Vagina (tissue), 2 donors: ENCODE data around the gene PAQR5. TPM values are rescaled to one million over a fixed set of nuclear protein-coding genes. Genes with fewer than 3 reads are reported as not detected.

Experiments used
- DNase-seq, 2 donors: peaks; one replicate each; pipeline ENCODE4 v3.0.0-alpha.2; 2017; ENCODE audit errors: extremely low spot score in 2 of 2
- H3K27ac ChIP-seq: fragments of 200-600 bp; sonication (generic); one replicate; pipeline ENCODE4 v1.5.1; 2019
- H3K27me3 ChIP-seq: fragments of 200-600 bp; sonication (generic); one replicate; pipeline ENCODE4 v1.5.1; 2019
- H3K36me3 ChIP-seq, 2 donors: fragments of 200-600 bp; sonication (generic); one replicate each; pipeline ENCODE4 v1.5.1; 2017 to 2019
- H3K4me1 ChIP-seq: fragments of 200-600 bp; sonication (generic); one replicate; pipeline ENCODE4 v1.5.1; 2019
- H3K4me3 ChIP-seq, 2 donors: fragments of 200-600 bp; sonication (generic); 1 replicate in 1 of 2; 2 replicates in 1 of 2; pipeline ENCODE4 v1.5.1; 2016 to 2019
- H3K9me3 ChIP-seq: fragments of 200-600 bp; sonication (generic); one replicate; pipeline ENCODE4 v1.5.1; 2019
- CTCF ChIP-seq, 3 experiments: fragments of 450-650 bp in 2 of 3; fragments of 200-600 bp in 1 of 3; sonication (generic) in 1 of 3; IDR thresholded peaks; one replicate each; pipeline ENCODE4 v1.5.1; 2017 to 2019; ENCODE audit warnings: antibody characterized with exemption in 3 of 3, mild to moderate bottlenecking in 2 of 3, moderate library complexity in 2 of 3
- POLR2A ChIP-seq, 2 donors: fragments of 450-650 bp; IDR thresholded peaks; one replicate each; pipeline ENCODE4 v1.6.1; 2017; ENCODE audit warnings: antibody characterized with exemption in 2 of 2, mild to moderate bottlenecking in 2 of 2, moderate library complexity in 2 of 2
- POLR2AphosphoS5 ChIP-seq, 2 donors: sonication (generic); formaldehyde crosslinking; IDR thresholded peaks; one replicate each; pipeline ENCODE4 v1.9.0; 2017; ENCODE audit warnings: antibody characterized with exemption in 2 of 2, mild to moderate bottlenecking in 2 of 2, low read depth in 1 of 2; ENCODE audit not compliant: insufficient read depth in 1 of 2
- intact Hi-C: fragments of 100-400 bp; cut with DNase I; formaldehyde crosslinking; loops from one replicate; pipeline ENCODE4 v1.15.1; 2023
- total RNA-seq: library from RNA; depleted of rRNA; stranded (reverse); fragments of >200 nt; gene quantifications from one replicate; pipeline ENCODE4 v1.2.3, GENCODE V29; 2016

The PAQR5 gene
- total RNA-seq, 1 donor from 2014 or later = 9.1 TPM

GRCh38 chr15:69351884-69352283, 53.2 kb downstream of the PAQR5 start:
- H3K36me3 ChIP-seq = no peaks in the 10 kb centered on the region
- intact Hi-C loops = no loop called here
- H3K4me1 ChIP-seq = no peaks in the 10 kb centered on the region
- DNase-seq = no peak
- TF ChIP-seq CTCF (IDR thresholded peaks at IDR 0.05) (no peak), POLR2A (IDR thresholded peaks at IDR 0.05) (no peak), POLR2AphosphoS5 (IDR thresholded peaks at IDR 0.05; ENCODE audit: insufficient read depth in 1 of 2, low read depth in 1 of 2) (no peak)
- H3K27me3 ChIP-seq = no peaks in the 10 kb centered on the region
- H3K27ac ChIP-seq = no peak overlapping the region
- H3K4me3 ChIP-seq = no peak overlapping the region
- H3K9me3 ChIP-seq = no peaks in the 10 kb centered on the region

GRCh38 chr15:69357773-69358771, 59.4 kb downstream of the PAQR5 start:
- Histone ChIP-seq H3K27ac (no peak overlapping the region), H3K27me3 (no peaks in the 10 kb centered on the region), H3K36me3 (no peaks in the 10 kb centered on the region), H3K4me1 (no peaks in the 10 kb centered on the region), H3K4me3 (no peak overlapping the region), H3K9me3 (no peaks in the 10 kb centered on the region)
- no peak for DNase-seq
- intact Hi-C loops = no loop called here
- TF ChIP-seq POLR2AphosphoS5 (IDR thresholded peaks at IDR 0.05; ENCODE audit: insufficient read depth in 1 of 2, low read depth in 1 of 2) (no peak), POLR2A (IDR thresholded peaks at IDR 0.05) (no peak), CTCF (IDR thresholded peaks at IDR 0.05) (no peak)

GRCh38 chr15:69358850-69359249, 60.1 kb downstream of the PAQR5 start:
- no peaks in the 10 kb centered on the region for H3K4me1 ChIP-seq
- H3K27ac ChIP-seq = no peak overlapping the region
- H3K9me3 ChIP-seq = no peaks in the 10 kb centered on the region
- H3K27me3 ChIP-seq = no peaks in the 10 kb centered on the region
- H3K36me3 ChIP-seq = no peaks in the 10 kb centered on the region
- DNase-seq = no peak
- intact Hi-C loops = no loop called here
- TF ChIP-seq POLR2A (IDR thresholded peaks at IDR 0.05) (no peak), POLR2AphosphoS5 (IDR thresholded peaks at IDR 0.05; ENCODE audit: insufficient read depth in 1 of 2, low read depth in 1 of 2) (no peak), CTCF (IDR thresholded peaks at IDR 0.05) (no peak)
- no peak overlapping the region for H3K4me3 ChIP-seq

GRCh38 chr15:69359722-69360121, 61.0 kb downstream of the PAQR5 start:
- no peaks in the 10 kb centered on the region for H3K9me3 ChIP-seq
- DNase-seq = no peak
- no peaks in the 10 kb centered on the region for H3K4me1 ChIP-seq
- intact Hi-C loops = no loop called here
- no peak overlapping the region for H3K27ac ChIP-seq
- no peak overlapping the region for H3K4me3 ChIP-seq
- H3K36me3 ChIP-seq = no peaks in the 10 kb centered on the region
- H3K27me3 ChIP-seq = no peaks in the 10 kb centered on the region
- TF ChIP-seq POLR2A (IDR thresholded peaks at IDR 0.05) = no peak
- no peak for TF ChIP-seq POLR2AphosphoS5 (IDR thresholded peaks at IDR 0.05; ENCODE audit: insufficient read depth in 1 of 2, low read depth in 1 of 2)
- TF ChIP-seq CTCF (IDR thresholded peaks at IDR 0.05) = no peak

GRCh38 chr15:69360642-69361041, 61.9 kb downstream of the PAQR5 start:
- no peak overlapping the region for H3K4me3 ChIP-seq
- no peaks in the 10 kb centered on the region for H3K27me3 ChIP-seq
- H3K36me3 ChIP-seq = no peaks in the 10 kb centered on the region
- intact Hi-C loops = no loop called here
- no peak overlapping the region for H3K27ac ChIP-seq
- H3K9me3 ChIP-seq = no peaks in the 10 kb centered on the region
- TF ChIP-seq POLR2AphosphoS5 (IDR thresholded peaks at IDR 0.05; ENCODE audit: insufficient read depth in 1 of 2, low read depth in 1 of 2) (no peak), CTCF (IDR thresholded peaks at IDR 0.05) (no peak), POLR2A (IDR thresholded peaks at IDR 0.05) (no peak)
- no peaks in the 10 kb centered on the region for H3K4me1 ChIP-seq
- DNase-seq = peak in 1 of 2 donors; percentile 44
